Mesothelial cell of epicardium (in vitro differentiated cells): ENCODE data around the gene ZNF470. TPM values are rescaled to one million over a fixed set of nuclear protein-coding genes. Genes with fewer than 3 reads are reported as not detected.

Source experiments
- DNase-seq, 2 experiments: peaks; one replicate each; pipeline ENCODE4 v3.0.0; 2021; ENCODE audit warnings: low spot score in 2 of 2; ENCODE audit not compliant: unreplicated experiment in 2 of 2
- H3K27ac Mint-ChIP-seq: 2 replicates; pipeline ENCODE4 v1.8.0; 2021; ENCODE audit warnings: mixed read lengths
- H3K27me3 Mint-ChIP-seq: 2 replicates; pipeline ENCODE4 v1.8.0; 2021; ENCODE audit warnings: low read depth, mixed read lengths
- H3K36me3 Mint-ChIP-seq: 2 replicates; pipeline ENCODE4 v1.8.0; 2021; ENCODE audit warnings: mixed read lengths
- H3K4me1 Mint-ChIP-seq: 2 replicates; pipeline ENCODE4 v1.8.0; 2021; ENCODE audit warnings: mixed read lengths
- H3K4me3 Mint-ChIP-seq: 2 replicates; pipeline ENCODE4 v1.8.0; 2021; ENCODE audit warnings: mild to moderate bottlenecking, moderate library complexity, mixed read lengths
- H3K9me3 Mint-ChIP-seq: 2 replicates; pipeline ENCODE4 v1.8.0; 2021; ENCODE audit warnings: mixed read lengths
- total RNA-seq: library from RNA; stranded (reverse); gene quantifications from 3 replicates; pipeline ENCODE4 v1.2.1, GENCODE V29; 2021
- TF ChIP-seq, protein P1 (sequence below): fragments of 200-600 bp; sonication (generic); IDR thresholded peaks from one replicate; pipeline ENCODE4 v1.5.0; 2021; ENCODE audit warnings: antibody characterized with exemption; ENCODE audit not compliant: unreplicated experiment

ZNF470 gene
- total RNA-seq, 1 donor from 2014 or later: 5.4 TPM

DNA sequence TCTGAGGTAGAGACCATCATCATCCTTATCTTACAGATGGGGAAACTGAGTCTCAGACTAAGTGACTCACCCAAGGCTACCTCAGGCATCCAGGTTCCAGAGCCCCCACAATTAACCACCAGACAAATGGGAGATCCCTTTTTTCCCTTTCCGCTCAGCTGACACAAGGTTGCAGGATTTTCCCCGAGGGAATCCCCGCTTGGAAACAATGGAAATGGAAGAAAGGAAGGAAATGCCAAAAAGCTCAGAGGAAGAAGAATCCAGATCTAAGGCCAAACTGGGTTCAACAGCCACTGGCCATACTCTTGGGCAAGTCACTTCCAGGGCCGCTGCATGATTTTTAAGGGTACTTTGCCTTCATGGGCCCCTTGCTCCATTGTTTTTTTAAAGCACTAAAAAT, 29.4 kb downstream of the ZNF470 start:
- Mint-ChIP-seq H3K27ac (no peak overlapping the region), H3K9me3 (peaks cover 53% of the 10 kb centered on the region), H3K4me3 (peak overlapping the region; percentile 83), H3K36me3 (peaks cover 46% of the 10 kb centered on the region), H3K4me1 (peaks cover 11% of the 10 kb centered on the region), H3K27me3 (no peaks in the 10 kb centered on the region)
- TF ChIP-seq, protein P1, sequence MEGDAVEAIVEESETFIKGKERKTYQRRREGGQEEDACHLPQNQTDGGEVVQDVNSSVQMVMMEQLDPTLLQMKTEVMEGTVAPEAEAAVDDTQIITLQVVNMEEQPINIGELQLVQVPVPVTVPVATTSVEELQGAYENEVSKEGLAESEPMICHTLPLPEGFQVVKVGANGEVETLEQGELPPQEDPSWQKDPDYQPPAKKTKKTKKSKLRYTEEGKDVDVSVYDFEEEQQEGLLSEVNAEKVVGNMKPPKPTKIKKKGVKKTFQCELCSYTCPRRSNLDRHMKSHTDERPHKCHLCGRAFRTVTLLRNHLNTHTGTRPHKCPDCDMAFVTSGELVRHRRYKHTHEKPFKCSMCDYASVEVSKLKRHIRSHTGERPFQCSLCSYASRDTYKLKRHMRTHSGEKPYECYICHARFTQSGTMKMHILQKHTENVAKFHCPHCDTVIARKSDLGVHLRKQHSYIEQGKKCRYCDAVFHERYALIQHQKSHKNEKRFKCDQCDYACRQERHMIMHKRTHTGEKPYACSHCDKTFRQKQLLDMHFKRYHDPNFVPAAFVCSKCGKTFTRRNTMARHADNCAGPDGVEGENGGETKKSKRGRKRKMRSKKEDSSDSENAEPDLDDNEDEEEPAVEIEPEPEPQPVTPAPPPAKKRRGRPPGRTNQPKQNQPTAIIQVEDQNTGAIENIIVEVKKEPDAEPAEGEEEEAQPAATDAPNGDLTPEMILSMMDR: no peak
- DNase-seq: no peak

DNA sequence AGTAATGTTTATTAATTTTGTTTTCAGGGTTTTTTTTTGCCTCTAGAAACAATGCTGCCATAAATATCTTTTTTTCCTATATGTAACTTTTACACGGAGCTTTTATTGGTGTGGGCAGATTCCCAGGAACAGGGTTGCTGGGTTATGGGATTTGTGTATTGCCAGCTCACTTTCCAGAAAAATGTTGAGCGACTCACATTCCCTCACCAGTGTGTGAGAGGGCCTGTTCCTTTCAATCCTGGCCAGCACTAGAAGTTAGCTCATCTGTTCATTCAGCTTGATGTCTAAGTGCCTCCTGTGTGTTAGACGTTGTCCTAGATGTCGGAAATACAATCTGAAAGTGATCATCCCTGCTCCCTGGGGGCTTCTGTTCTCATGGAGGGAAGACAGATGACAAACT, 30.4 kb downstream of the ZNF470 start:
- H3K36me3 Mint-ChIP-seq: peaks cover 56% of the 10 kb centered on the region
- H3K9me3 Mint-ChIP-seq: peaks cover 53% of the 10 kb centered on the region
- H3K4me3 Mint-ChIP-seq: no peak overlapping the region
- peaks cover 11% of the 10 kb centered on the region for H3K4me1 Mint-ChIP-seq
- no peaks in the 10 kb centered on the region for H3K27me3 Mint-ChIP-seq
- H3K27ac Mint-ChIP-seq: no peak overlapping the region
- TF ChIP-seq, protein P1: no peak
- DNase-seq: no peak

DNA sequence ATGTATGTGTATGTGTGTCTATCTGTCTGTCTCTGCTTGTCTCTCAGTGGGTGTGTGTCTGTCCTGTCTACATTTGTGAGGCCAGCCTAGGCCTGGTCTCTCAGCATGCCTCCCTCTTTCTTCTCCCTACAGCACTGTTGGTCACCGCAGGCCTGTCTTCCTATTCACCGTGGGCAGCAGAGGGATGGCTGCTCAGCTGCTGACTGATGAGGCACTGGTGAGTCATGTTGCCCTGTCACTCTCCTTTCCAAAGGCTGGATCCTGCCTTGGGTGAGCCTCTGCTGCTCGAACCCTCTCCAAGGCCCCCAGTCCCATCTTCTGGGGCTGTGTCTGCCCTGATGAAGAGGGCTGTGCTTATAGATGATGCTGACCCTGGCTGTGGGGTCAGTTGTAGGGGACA, 34.1 kb downstream of the ZNF470 start:
- Mint-ChIP-seq H3K36me3 (peaks cover 89% of the 10 kb centered on the region), H3K9me3 (peaks cover 62% of the 10 kb centered on the region), H3K4me3 (no peak overlapping the region), H3K4me1 (peaks cover 1% of the 10 kb centered on the region), H3K27me3 (no peaks in the 10 kb centered on the region), H3K27ac (no peak overlapping the region)
- DNase-seq: no peak
- TF ChIP-seq, protein P1: no peak

DNA sequence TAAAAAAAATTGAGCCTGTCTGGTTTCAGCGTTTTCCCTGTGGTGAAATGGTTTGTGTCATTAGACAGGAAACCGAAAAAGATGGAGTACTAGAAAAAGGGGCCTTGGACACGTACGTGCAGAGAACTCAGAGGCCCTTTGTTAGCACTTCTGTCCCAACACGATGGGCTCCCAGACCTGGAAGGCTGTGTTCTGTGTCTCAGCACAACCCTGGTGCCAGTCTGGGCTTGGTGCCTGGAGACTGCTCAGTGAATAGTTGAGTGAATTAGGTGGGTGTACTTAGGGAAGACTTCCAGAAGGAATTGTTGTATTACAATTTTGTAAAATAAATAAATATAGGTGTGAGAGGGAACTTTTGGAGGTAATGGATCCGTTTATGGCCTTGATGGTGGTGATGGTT, 36.6 kb downstream of the ZNF470 start:
- Mint-ChIP-seq H3K27me3 (no peaks in the 10 kb centered on the region), H3K9me3 (peaks cover 75% of the 10 kb centered on the region), H3K4me1 (no peaks in the 10 kb centered on the region), H3K27ac (no peak overlapping the region), H3K36me3 (peaks cover 89% of the 10 kb centered on the region), H3K4me3 (no peak overlapping the region)
- TF ChIP-seq, protein P1: no peak
- DNase-seq: no peak

DNA sequence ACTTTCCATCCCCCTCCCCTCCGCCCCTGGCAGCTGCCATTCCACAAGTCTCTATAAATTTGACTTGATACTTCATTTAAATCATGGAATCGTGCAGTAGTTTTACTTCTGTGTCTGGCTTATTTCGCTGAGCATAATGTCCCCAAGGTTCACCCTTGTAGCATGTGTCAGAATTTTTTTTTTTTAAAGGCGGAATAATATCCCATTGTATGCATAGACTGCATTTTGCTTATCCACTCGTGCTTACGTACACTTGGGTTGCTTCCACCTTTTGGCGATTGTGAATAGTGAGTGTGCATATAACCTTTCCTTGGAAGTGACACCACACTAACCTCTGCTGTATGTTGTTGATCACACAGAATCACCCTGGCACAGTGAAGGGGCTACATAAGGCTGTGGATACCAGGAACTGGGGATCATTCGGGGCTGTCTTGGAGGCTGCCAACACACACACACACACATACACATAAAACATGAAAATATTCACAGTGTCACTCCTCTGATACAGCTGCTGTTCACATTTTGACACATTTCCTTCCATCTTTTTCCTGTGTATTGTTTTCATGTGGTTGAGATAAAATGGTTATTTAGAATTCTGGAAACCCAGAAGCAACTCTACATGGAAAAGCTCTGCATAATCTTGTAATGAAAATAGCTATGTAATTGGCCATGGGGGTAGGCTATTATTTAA, 41.2 kb downstream of the ZNF470 start:
- peaks cover 82% of the 10 kb centered on the region for H3K9me3 Mint-ChIP-seq
- H3K27ac Mint-ChIP-seq: no peak overlapping the region
- TF ChIP-seq, protein P1: no peak
- no peak overlapping the region for H3K4me3 Mint-ChIP-seq
- DNase-seq: no peak
- H3K4me1 Mint-ChIP-seq: no peaks in the 10 kb centered on the region
- no peaks in the 10 kb centered on the region for H3K27me3 Mint-ChIP-seq
- peaks cover 92% of the 10 kb centered on the region for H3K36me3 Mint-ChIP-seq
